Measurements from ENCODE around the gene ACER3.

Gene ACER3

DNA sequence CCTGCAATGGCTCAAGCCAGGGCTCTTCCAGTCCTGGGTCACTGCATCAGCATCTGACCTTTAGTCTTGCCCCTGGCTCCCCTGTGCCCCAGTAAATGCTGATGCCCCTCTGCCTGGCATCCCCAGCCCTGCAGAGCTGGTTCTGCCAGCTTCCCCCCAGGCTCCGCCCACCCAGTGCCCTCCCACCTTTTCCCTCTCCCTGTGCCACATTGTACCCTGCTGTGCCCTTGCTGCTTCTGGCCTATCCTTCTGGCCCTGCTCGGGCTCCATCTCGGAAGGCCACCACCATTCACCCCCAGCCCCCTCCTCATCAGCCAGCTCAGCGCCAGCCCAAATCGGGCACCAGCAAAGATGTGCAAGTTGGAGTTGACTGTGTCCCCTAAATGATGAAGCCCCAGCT is 213.5 kb downstream of the ACER3 start:
- no peak for DNase-seq (ENCODE audit: low read depth in 2 of 2)

DNA sequence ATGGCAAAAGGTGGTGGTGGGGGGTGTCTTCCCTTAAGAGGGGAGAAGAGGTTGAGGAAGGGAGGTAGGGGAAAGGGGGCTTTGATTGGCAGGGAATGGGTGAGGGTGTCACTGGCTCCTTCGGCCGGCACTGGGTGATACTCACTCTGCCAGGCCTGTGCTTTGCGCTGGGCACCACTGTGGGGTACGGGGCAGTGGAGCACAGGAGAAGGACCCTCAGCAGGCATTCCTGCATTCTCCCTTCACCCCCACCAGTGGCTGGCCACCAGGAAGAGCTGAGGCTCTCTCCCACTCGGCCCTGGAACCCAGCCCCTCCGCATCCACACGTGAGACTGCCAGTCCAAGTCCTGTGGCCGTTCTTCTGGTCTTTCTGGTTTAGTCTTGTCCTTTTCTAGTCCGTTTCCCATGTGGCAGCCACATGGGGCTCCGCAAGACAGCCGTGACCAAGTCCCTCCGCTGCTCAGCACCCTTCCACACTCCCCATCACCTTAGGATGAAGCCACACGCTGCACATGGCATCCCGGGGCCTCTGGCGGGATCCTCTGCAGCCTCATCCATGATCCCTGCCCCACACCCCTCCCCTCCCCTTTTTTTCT is 214.0 kb downstream of the ACER3 start:
- DNase-seq (ENCODE audit: low read depth in 2 of 2) = no peak

DNA sequence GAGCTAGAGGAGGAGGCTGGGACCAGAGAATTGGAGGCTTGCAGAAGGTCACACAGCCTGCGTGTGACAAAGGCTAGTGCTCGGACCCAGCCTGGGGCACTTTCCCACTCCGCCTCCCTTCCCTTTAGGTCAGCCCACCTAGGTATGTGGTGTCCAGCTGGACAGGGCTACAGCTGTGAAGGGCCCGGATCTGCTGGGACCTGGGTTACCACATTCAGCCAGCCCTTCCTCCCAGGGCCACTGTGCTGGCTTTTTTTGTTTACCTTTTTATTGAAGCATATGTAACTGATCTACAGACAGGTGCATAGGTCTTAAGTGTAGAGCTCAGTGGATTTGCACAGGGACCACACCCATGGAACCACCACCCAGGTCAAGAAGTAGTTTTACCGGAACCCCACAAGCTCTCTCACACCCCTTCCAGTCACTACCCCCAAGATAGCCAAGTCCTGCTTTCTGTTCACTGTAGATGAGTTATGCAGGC is 214.7 kb downstream of the ACER3 start:
- no peak for DNase-seq (ENCODE audit: low read depth in 2 of 2)

Data from stimulated activated CD4-positive, alpha-beta T cell treated with anti-CD3 and anti-CD28 coated beads, Interleukin-12 subunit alpha, Interleukin-12 subunit beta, amount 100 ng/mL, for 24 hours (primary cell).